Gastrocnemius medialis (tissue), 4 donors: Measurements from ENCODE around the gene TEF. TPM values are rescaled to one million over a fixed set of nuclear protein-coding genes. Genes with fewer than 3 reads are reported as not detected.

Experiments
- ATAC-seq, 2 donors: fragments of 150-250 bp; one replicate each; pipeline ENCODE4 v1.9.1; 2016
- DNase-seq, 2 donors: peaks; one replicate each; pipeline ENCODE4 v3.0.0-alpha.2; 2019
- H3K27ac ChIP-seq, 4 donors: fragments of 200-600 bp; sonication (generic); 1 replicate in 1 of 4; 2 replicates in 3 of 4; pipeline ENCODE4 v1.5.1; 2016 to 2018; ENCODE audit warnings: mild to moderate bottlenecking in 2 of 4, moderate library complexity in 1 of 4
- H3K27me3 ChIP-seq, 3 donors: fragments of 200-600 bp; sonication (generic) in 2 of 3; 1 replicate in 1 of 3; 2 replicates in 2 of 3; pipeline versions ENCODE4 v1.5.1 to v1.6.0; 2016 to 2019; ENCODE audit warnings: mild to moderate bottlenecking in 1 of 3, moderate library complexity in 1 of 3
- H3K36me3 ChIP-seq, 2 donors: fragments of 200-600 bp; sonication (generic) in 1 of 2; one replicate each; pipeline ENCODE4 v1.5.1; 2017 to 2018
- H3K4me1 ChIP-seq, 2 donors: fragments of 200-600 bp; sonication (generic) in 1 of 2; one replicate each; pipeline ENCODE4 v1.5.1; 2016 to 2017; ENCODE audit warnings: mild to moderate bottlenecking in 2 of 2
- H3K4me3 ChIP-seq, 4 donors: fragments of 200-600 bp; sonication (generic) in 3 of 4; 1 replicate in 1 of 4; 2 replicates in 3 of 4; pipeline ENCODE4 v1.5.1; 2016 to 2019; ENCODE audit warnings: mild to moderate bottlenecking in 2 of 4
- H3K9me3 ChIP-seq, 3 donors: fragments of 200-600 bp; sonication (generic) in 2 of 3; 1 replicate in 1 of 3; 2 replicates in 2 of 3; pipeline ENCODE4 v1.5.1; 2016 to 2019
- CTCF ChIP-seq, 5 experiments: fragments of 450-650 bp in 3 of 5; fragments of 200-600 bp in 2 of 5; sonication (generic) in 2 of 5; IDR thresholded peaks in 4 of 5; conservative IDR thresholded peaks in 1 of 5; 1 replicate in 4 of 5; 2 replicates in 1 of 5; pipeline ENCODE4 v1.5.1; 2016 to 2019; ENCODE audit warnings: antibody characterized with exemption in 5 of 5, mild to moderate bottlenecking in 3 of 5, moderate library complexity in 3 of 5
- POLR2A ChIP-seq, 2 donors: fragments of 450-650 bp; IDR thresholded peaks; one replicate each; pipeline ENCODE4 v1.6.1; 2017; ENCODE audit warnings: antibody characterized with exemption in 2 of 2, mild to moderate bottlenecking in 2 of 2, moderate library complexity in 2 of 2
- in situ Hi-C, 4 donors: fragments of 200-750 bp; cut with MboI; loops; one replicate each; pipeline versions ENCODE4 v1.15.0 to v1.8.0; 2017; ENCODE audit warnings: low sequenced_read_pairs in 4 of 4
- intact Hi-C: fragments of 100-400 bp; cut with DNase I; formaldehyde crosslinking; loops from one replicate; pipeline ENCODE4 v1.15.1; 2023; ENCODE audit warnings: low total_unique reads
- total RNA-seq, 4 donors: library from RNA; depleted of rRNA; stranded (reverse); fragments of >200 nt; gene quantifications; one replicate each; pipeline versions ENCODE4 v1.1.0 to v1.2.3, GENCODE V29; 2016

TEF gene
- total RNA-seq, 4 donors from 2014 or later = 15.6 to 39.8 (median 19.5) TPM

GRCh38 chr22:41403532-41404318, 22.0 kb downstream of the TEF start:
- no peaks in the 10 kb centered on the region for H3K9me3 ChIP-seq
- peak; percentile 96 to 99 for DNase-seq
- H3K4me1 ChIP-seq = peaks cover 22 to 26% of the 10 kb centered on the region in 2 donors
- no peak overlapping the region for H3K4me3 ChIP-seq
- H3K36me3 ChIP-seq = peaks cover 0 to 3% of the 10 kb centered on the region in 2 donors
- intact Hi-C loops = loop anchor here (1.0 kb wide), 3 partner anchors 110 to 123 kb away; no protein-coding TSS in a partner anchor
- H3K27me3 ChIP-seq = no peaks in the 10 kb centered on the region
- ATAC-seq = peak; percentile 74 to 90
- TF ChIP-seq POLR2A (IDR thresholded peaks at IDR 0.05) = no peak
- TF ChIP-seq CTCF (IDR thresholded peaks at IDR 0.05 in 4 of 5, conservative IDR thresholded peaks at IDR 0.05 in 1 of 5) = peak; percentile 98 to 99 (median 99)
- in situ Hi-C loops = loop anchor here (5.0 to 10.0 kb wide), 3 partner anchors 71 to 119 kb away; no protein-coding TSS in a partner anchor
- peak overlapping the region; percentile 78 to 88 (median 83) for H3K27ac ChIP-seq

- ATAC-seq (no peak), DNase-seq (no peak)
- no peaks in the 10 kb centered on the region for H3K9me3 ChIP-seq
- H3K27me3 ChIP-seq = no peaks in the 10 kb centered on the region
- H3K36me3 ChIP-seq = no peaks in the 10 kb centered on the region
- peak overlapping the region in 3 of 4 donors; percentile 18 to 78 (median 37) for H3K27ac ChIP-seq
- no peak overlapping the region for H3K4me3 ChIP-seq
- peaks cover 38 to 43% of the 10 kb centered on the region in 2 donors for H3K4me1 ChIP-seq
- in situ Hi-C loops (loop anchor here in 2 of 4 donors (5.0 to 10.0 kb wide), 2 partner anchors 37 to 69 kb away; no protein-coding TSS in a partner anchor), intact Hi-C loops (no loop called here)
- TF ChIP-seq CTCF (IDR thresholded peaks at IDR 0.05 in 4 of 5, conservative IDR thresholded peaks at IDR 0.05 in 1 of 5) = no peak
- no peak for TF ChIP-seq POLR2A (IDR thresholded peaks at IDR 0.05)
These were observed 23.8 kb downstream of the TEF start for GRCh38 chr22:41405588-41405987.

GRCh38 chr22:41406410-41406809, 24.7 kb downstream of the TEF start:
- Histone ChIP-seq H3K9me3 (no peaks in the 10 kb centered on the region), H3K4me1 (peaks cover 46 to 51% of the 10 kb centered on the region in 2 donors), H3K27ac (peak overlapping the region; percentile 97 to 100 (median 98)), H3K4me3 (no peak overlapping the region), H3K36me3 (no peaks in the 10 kb centered on the region), H3K27me3 (no peaks in the 10 kb centered on the region)
- ATAC-seq (no peak), DNase-seq (no peak)
- intact Hi-C loops = no loop called here
- in situ Hi-C loops = loop anchor here in 2 of 4 donors (5.0 to 10.0 kb wide), 2 partner anchors 36 to 68 kb away; no protein-coding TSS in a partner anchor
- TF ChIP-seq CTCF (IDR thresholded peaks at IDR 0.05 in 4 of 5, conservative IDR thresholded peaks at IDR 0.05 in 1 of 5) (no peak), POLR2A (IDR thresholded peaks at IDR 0.05) (no peak)

GRCh38 chr22:41407433-41407832, 25.7 kb downstream of the TEF start:
- Histone ChIP-seq H3K27ac (peak overlapping the region; percentile 97 to 100 (median 98)), H3K27me3 (no peaks in the 10 kb centered on the region), H3K36me3 (no peaks in the 10 kb centered on the region), H3K9me3 (no peaks in the 10 kb centered on the region), H3K4me1 (peaks cover 48 to 52% of the 10 kb centered on the region in 2 donors), H3K4me3 (no peak overlapping the region)
- no peak for DNase-seq
- in situ Hi-C loops = loop anchor here in 2 of 4 donors (5.0 to 10.0 kb wide), 2 partner anchors 35 to 67 kb away; no protein-coding TSS in a partner anchor
- intact Hi-C loops = no loop called here
- TF ChIP-seq POLR2A (IDR thresholded peaks at IDR 0.05) (no peak), CTCF (IDR thresholded peaks at IDR 0.05 in 4 of 5, conservative IDR thresholded peaks at IDR 0.05 in 1 of 5) (no peak)
- ATAC-seq = no peak
